ENCODE results near the gene RAPGEF6. TPM values are rescaled to one million over a fixed set of nuclear protein-coding genes. Genes with fewer than 3 reads are reported as not detected.

RAPGEF6 gene
- total and polyA plus RNA-seq, 2 experiments from 2014 or later = 6.9 to 8.6 TPM

DNA sequence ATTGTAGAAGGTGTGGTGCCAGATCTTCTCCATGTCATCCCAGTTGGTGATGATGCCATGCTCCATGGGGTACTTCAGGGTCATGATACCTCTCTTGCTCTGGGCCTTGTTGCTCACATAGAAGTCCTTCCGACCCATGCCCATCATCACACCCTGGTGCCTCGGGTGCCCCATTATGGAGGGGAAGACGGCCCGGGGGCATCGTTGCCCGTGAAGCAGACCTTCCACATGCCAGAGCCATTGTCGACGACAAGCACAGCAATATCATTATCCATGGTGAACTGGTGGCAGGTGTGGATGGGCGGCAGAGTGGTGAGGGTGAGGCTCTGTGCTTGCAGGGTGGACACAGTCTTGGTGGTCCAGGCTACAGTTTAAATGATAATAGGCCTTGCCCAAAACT lies 24.8 kb upstream of the RAPGEF6 start:
- TF ChIP-seq EZH2phosphoT487 (IDR thresholded peaks at IDR 0.05; ENCODE audit: insufficient read depth, low read depth) = no peak
- no peak for TF ChIP-seq EZH2 (IDR thresholded peaks at IDR 0.05; ENCODE audit: insufficient read depth, poor library complexity, severe bottlenecking)
- no peak overlapping the region for H3K4me3 ChIP-seq
- peaks cover 15% of the 10 kb centered on the region for H3F3A ChIP-seq (ENCODE audit: insufficient read depth)
- no peaks in the 10 kb centered on the region for H4K20me1 ChIP-seq (ENCODE audit: insufficient read depth)
- H2AFZ ChIP-seq = no peak overlapping the region
- no peaks in the 10 kb centered on the region for H3K9me3 ChIP-seq (ENCODE audit: low read depth)
- H3K27me3 ChIP-seq (replicated peaks; ENCODE audit: insufficient read depth) = no peaks in the 10 kb centered on the region
- H3K9ac ChIP-seq = no peak overlapping the region
- peaks cover 39% of the 10 kb centered on the region for H3K36me3 ChIP-seq (ENCODE audit: low read depth)
- no peak for DNase-seq
- no peak overlapping the region for H3K27ac ChIP-seq
- in situ Hi-C loops (cut with MboI) = no loop called here
- H3K4me2 ChIP-seq (ENCODE audit: unreplicated experiment) = no peak overlapping the region
- H3K4me1 ChIP-seq (ENCODE audit: insufficient read depth) = peaks cover 8% of the 10 kb centered on the region
- H3K9me2 ChIP-seq (ENCODE audit: insufficient read depth) = no peaks in the 10 kb centered on the region
- 97 to 99% methylated on average over 9 of the region's 9 CpGs for WGBS, 2 experiments (ENCODE audit: low coverage in 1 of 2, low lambda C conversion rate in 2 of 2, missing lambda C conversion rate in 2 of 2)
- H3K79me2 ChIP-seq (ENCODE audit: insufficient read depth) = peaks cover 23% of the 10 kb centered on the region; the same call in 1 of the 2 replicates

DNA sequence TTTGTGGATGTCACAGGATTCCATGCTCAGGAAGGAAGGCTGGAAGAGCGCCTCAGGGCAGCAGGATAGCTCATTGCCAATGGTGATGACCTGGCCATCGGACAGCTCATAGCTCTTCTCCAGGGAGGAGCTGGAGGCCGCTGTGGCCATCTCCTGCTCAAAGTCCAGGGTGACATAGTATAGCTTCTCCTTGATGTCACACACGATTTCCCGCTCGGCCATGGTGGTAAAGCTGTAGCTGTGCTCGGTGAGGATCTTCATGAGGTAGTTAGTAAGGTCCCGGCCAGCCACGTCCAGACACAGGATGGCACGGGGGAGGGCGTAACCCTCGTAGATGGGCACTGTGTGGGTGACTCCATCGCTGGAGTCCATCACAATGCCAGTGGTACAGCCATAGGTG lies 24.3 kb upstream of the RAPGEF6 start:
- 95 to 98% methylated on average over 13 of the region's 13 CpGs for WGBS, 2 experiments (ENCODE audit: low coverage in 1 of 2, low lambda C conversion rate in 2 of 2, missing lambda C conversion rate in 2 of 2)
- H3K9ac ChIP-seq = no peak overlapping the region
- no peaks in the 10 kb centered on the region for H4K20me1 ChIP-seq (ENCODE audit: insufficient read depth)
- no peaks in the 10 kb centered on the region for H3K9me3 ChIP-seq (ENCODE audit: low read depth)
- H3K4me3 ChIP-seq = no peak overlapping the region
- DNase-seq = no peak
- no peak overlapping the region for H2AFZ ChIP-seq
- no peak for TF ChIP-seq EZH2phosphoT487 (IDR thresholded peaks at IDR 0.05; ENCODE audit: insufficient read depth, low read depth)
- no peak overlapping the region for H3K27ac ChIP-seq
- H3K79me2 ChIP-seq (ENCODE audit: insufficient read depth) = peaks cover 25% of the 10 kb centered on the region; the same call in 1 of the 2 replicates
- H3K27me3 ChIP-seq (replicated peaks; ENCODE audit: insufficient read depth) = no peaks in the 10 kb centered on the region
- H3K36me3 ChIP-seq (ENCODE audit: low read depth) = peaks cover 39% of the 10 kb centered on the region
- no peaks in the 10 kb centered on the region for H3K9me2 ChIP-seq (ENCODE audit: insufficient read depth)
- peaks cover 15% of the 10 kb centered on the region for H3F3A ChIP-seq (ENCODE audit: insufficient read depth)
- peaks cover 8% of the 10 kb centered on the region for H3K4me1 ChIP-seq (ENCODE audit: insufficient read depth)
- in situ Hi-C loops (cut with MboI) = no loop called here
- no peak overlapping the region for H3K4me2 ChIP-seq (ENCODE audit: unreplicated experiment)

DNA sequence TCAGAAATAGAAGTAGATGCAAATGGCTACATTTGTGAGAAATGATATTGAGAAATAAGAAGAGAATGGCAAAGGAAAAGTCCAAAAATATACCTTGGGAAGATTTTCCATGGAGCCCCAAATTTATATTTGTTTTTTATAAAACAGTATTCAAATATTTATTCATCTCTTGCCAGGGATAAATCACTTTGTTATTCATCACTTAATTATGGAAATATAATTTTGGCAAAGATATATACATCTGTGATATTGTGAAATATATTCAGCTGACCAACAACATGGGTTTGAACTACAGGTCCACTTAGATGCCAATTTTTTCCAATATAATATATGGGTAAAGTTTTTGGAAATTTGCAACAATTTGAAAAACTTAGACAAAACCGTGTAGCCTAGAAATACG lies 19.7 kb upstream of the RAPGEF6 start:
- H3K9me2 ChIP-seq (ENCODE audit: insufficient read depth) = no peaks in the 10 kb centered on the region
- 52 to 58% methylated on average over 2 of the region's 2 CpGs for whole genome bisulfite sequencing, 2 experiments (ENCODE audit: low coverage in 1 of 2, low lambda C conversion rate in 2 of 2, missing lambda C conversion rate in 2 of 2)
- peaks cover 12% of the 10 kb centered on the region for H3F3A ChIP-seq (ENCODE audit: insufficient read depth)
- no peaks in the 10 kb centered on the region for H4K20me1 ChIP-seq (ENCODE audit: insufficient read depth)
- H3K4me1 ChIP-seq (ENCODE audit: insufficient read depth) = peaks cover 8% of the 10 kb centered on the region
- no peak for TF ChIP-seq EZH2phosphoT487 (IDR thresholded peaks at IDR 0.05; ENCODE audit: insufficient read depth, low read depth)
- no peak for TF ChIP-seq EZH2 (IDR thresholded peaks at IDR 0.05; ENCODE audit: insufficient read depth, poor library complexity, severe bottlenecking)
- H3K4me3 ChIP-seq = no peak overlapping the region
- in situ Hi-C loops (cut with MboI) = no loop called here
- H3K36me3 ChIP-seq (ENCODE audit: low read depth) = peaks cover 28% of the 10 kb centered on the region
- H3K9me3 ChIP-seq (ENCODE audit: low read depth) = no peaks in the 10 kb centered on the region
- no peak overlapping the region for H3K4me2 ChIP-seq (ENCODE audit: unreplicated experiment)
- no peak overlapping the region for H2AFZ ChIP-seq
- H3K9ac ChIP-seq = no peak overlapping the region
- no peaks in the 10 kb centered on the region for H3K27me3 ChIP-seq (replicated peaks; ENCODE audit: insufficient read depth)
- no peak for DNase-seq
- H3K79me2 ChIP-seq (ENCODE audit: insufficient read depth) = peaks cover 28% of the 10 kb centered on the region; the same call in 1 of the 2 replicates
- no peak overlapping the region for H3K27ac ChIP-seq

DNA sequence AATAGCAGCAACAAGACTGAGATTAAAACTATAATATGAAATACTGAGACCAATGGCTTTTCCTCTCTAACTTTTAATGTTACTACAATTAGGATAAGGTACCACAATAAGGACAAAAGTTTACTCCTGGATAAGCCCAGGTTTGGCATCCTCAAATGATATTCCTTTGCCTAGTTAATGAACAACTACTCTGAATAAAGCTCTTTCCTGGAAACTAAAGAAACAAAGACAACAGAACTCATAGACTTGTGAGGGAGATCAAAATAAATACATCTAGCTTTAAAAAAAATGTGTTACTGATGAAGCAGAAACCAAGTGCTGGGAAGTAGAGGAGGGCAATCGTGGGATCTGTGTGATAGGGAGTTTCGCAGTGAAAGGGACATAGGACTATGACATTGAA lies 19.3 kb upstream of the RAPGEF6 start:
- WGBS, 2 experiments (ENCODE audit: low coverage in 1 of 2, low lambda C conversion rate in 2 of 2, missing lambda C conversion rate in 2 of 2) = 99 to 100% methylated on average over 2 of the region's 2 CpGs
- H3K9me2 ChIP-seq (ENCODE audit: insufficient read depth) = no peaks in the 10 kb centered on the region
- no peak overlapping the region for H3K9ac ChIP-seq
- no peak overlapping the region for H2AFZ ChIP-seq
- peaks cover 12% of the 10 kb centered on the region for H3F3A ChIP-seq (ENCODE audit: insufficient read depth)
- in situ Hi-C loops (cut with MboI) = no loop called here
- no peak overlapping the region for H3K27ac ChIP-seq
- H3K4me2 ChIP-seq (ENCODE audit: unreplicated experiment) = no peak overlapping the region
- no peak for DNase-seq
- no peak overlapping the region for H3K4me3 ChIP-seq
- H4K20me1 ChIP-seq (ENCODE audit: insufficient read depth) = no peaks in the 10 kb centered on the region
- H3K9me3 ChIP-seq (ENCODE audit: low read depth) = no peaks in the 10 kb centered on the region
- peaks cover 31% of the 10 kb centered on the region for H3K36me3 ChIP-seq (ENCODE audit: low read depth)
- H3K79me2 ChIP-seq (ENCODE audit: insufficient read depth) = peaks cover 28% of the 10 kb centered on the region; the same call in 1 of the 2 replicates
- peaks cover 8% of the 10 kb centered on the region for H3K4me1 ChIP-seq (ENCODE audit: insufficient read depth)
- TF ChIP-seq EZH2phosphoT487 (IDR thresholded peaks at IDR 0.05; ENCODE audit: insufficient read depth, low read depth) = no peak
- TF ChIP-seq EZH2 (IDR thresholded peaks at IDR 0.05; ENCODE audit: insufficient read depth, poor library complexity, severe bottlenecking) = no peak
- no peaks in the 10 kb centered on the region for H3K27me3 ChIP-seq (replicated peaks; ENCODE audit: insufficient read depth)

DNA sequence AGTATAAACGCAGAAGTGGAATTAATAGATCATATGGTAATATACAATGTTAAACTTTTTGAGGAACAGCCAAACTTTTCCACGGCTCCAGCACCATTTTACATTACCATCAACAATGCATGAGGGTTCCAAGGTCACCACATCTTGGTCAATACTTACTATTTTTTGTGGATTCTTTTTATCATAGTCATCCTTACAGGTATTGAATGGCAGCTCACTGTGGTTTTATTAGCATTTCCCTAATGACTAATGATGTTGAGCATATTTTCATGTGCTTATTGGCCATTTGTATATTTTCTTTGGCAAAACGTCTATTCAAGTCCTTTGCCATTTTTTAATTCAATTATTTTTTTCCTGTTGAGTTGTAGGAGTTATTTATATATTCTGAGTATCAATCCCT lies 14.1 kb upstream of the RAPGEF6 start:
- Histone ChIP-seq H3K9me3 (ENCODE audit: low read depth) (no peaks in the 10 kb centered on the region), H3K27ac (no peak overlapping the region), H3K4me2 (ENCODE audit: unreplicated experiment) (no peak overlapping the region), H3K36me3 (ENCODE audit: low read depth) (peaks cover 46% of the 10 kb centered on the region), H3K9me2 (ENCODE audit: insufficient read depth) (no peaks in the 10 kb centered on the region), H3K9ac (no peak overlapping the region), H3F3A (ENCODE audit: insufficient read depth) (0 out of 2 replicates have a peak, but pooled peaks cover 6% of the 10 kb centered on the region), H3K4me1 (ENCODE audit: insufficient read depth) (0 out of 2 replicates have a peak, but pooled peaks cover 5% of the 10 kb centered on the region), H3K79me2 (ENCODE audit: insufficient read depth) (peaks cover 7% of the 10 kb centered on the region; the same call in 1 of the 2 replicates), H2AFZ (no peak overlapping the region), H4K20me1 (ENCODE audit: insufficient read depth) (no peaks in the 10 kb centered on the region), H3K4me3 (no peak overlapping the region), H3K27me3 (replicated peaks; ENCODE audit: insufficient read depth) (no peaks in the 10 kb centered on the region)
- in situ Hi-C loops (cut with MboI) = no loop called here
- no peak for DNase-seq
- TF ChIP-seq EZH2 (IDR thresholded peaks at IDR 0.05; ENCODE audit: insufficient read depth, poor library complexity, severe bottlenecking) (no peak), EZH2phosphoT487 (IDR thresholded peaks at IDR 0.05; ENCODE audit: insufficient read depth, low read depth) (no peak)
- 55 to 64% methylated on average over 3 of the region's 3 CpGs for WGBS, 2 experiments (ENCODE audit: low coverage in 1 of 2, low lambda C conversion rate in 2 of 2, missing lambda C conversion rate in 2 of 2)

Data from GM23248 (cell line).